ENCODE results near the gene CACNA1C.

DNA sequence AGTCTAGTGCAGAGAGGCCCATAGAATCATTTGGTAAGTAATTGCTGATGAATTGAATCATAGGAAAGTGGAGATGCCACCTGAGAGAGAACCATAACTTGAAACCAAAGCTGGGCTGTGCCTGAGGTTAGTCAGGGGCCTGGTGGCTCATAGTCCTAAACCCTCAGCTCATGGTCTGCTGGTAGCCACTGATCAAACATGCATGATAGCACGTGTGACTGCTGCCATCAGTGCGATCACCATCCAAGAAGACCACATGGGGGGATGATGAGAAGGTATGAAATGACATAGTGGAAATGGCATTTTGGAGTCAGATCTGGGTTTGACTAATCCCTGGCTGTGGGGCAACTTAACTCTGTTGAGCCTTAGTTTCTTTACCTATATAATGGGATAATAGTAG lies 190.5 kb downstream of the CACNA1C start:
- TF ChIP-seq, protein P1, sequence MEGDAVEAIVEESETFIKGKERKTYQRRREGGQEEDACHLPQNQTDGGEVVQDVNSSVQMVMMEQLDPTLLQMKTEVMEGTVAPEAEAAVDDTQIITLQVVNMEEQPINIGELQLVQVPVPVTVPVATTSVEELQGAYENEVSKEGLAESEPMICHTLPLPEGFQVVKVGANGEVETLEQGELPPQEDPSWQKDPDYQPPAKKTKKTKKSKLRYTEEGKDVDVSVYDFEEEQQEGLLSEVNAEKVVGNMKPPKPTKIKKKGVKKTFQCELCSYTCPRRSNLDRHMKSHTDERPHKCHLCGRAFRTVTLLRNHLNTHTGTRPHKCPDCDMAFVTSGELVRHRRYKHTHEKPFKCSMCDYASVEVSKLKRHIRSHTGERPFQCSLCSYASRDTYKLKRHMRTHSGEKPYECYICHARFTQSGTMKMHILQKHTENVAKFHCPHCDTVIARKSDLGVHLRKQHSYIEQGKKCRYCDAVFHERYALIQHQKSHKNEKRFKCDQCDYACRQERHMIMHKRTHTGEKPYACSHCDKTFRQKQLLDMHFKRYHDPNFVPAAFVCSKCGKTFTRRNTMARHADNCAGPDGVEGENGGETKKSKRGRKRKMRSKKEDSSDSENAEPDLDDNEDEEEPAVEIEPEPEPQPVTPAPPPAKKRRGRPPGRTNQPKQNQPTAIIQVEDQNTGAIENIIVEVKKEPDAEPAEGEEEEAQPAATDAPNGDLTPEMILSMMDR (IDR thresholded peaks at IDR 0.05), result no peak
- TF ChIP-seq POLR2A (IDR thresholded peaks at IDR 0.05) (no peak), POLR2AphosphoS5 (IDR thresholded peaks at IDR 0.05) (no peak)

All from suprapubic skin (tissue), 4 donors.